Right lobe of liver (tissue), 6 donors: ENCODE results near the gene GPD1L. TPM values are rescaled to one million over a fixed set of nuclear protein-coding genes. Genes with fewer than 3 reads are reported as not detected.

ENCODE experiments used
- ATAC-seq, 4 donors: fragments of 200-7000 bp; cut with Tn5 transposase; one replicate each; pipeline ENCODE4 v1.9.1; 2020; ENCODE audit warnings: mild to moderate bottlenecking in 4 of 4, moderate library complexity in 4 of 4
- DNase-seq, 3 donors: peaks; one replicate each; pipeline ENCODE4 v3.0.0-alpha.2; 2020
- H3K27ac ChIP-seq, 3 donors: fragments of 200-600 bp; one replicate each; pipeline ENCODE4 v1.8.0; 2022
- H3K27me3 ChIP-seq, 2 donors: fragments of 200-600 bp; one replicate each; pipeline ENCODE4 v1.8.0; 2022
- H3K36me3 ChIP-seq, 4 donors: fragments of 200-600 bp; sonication (generic) in 1 of 4; one replicate each; pipeline versions ENCODE4 v1.5.1 to v1.8.0; 2017 to 2022; ENCODE audit warnings: control low read depth in 1 of 4
- H3K4me1 ChIP-seq, 4 donors: fragments of 200-600 bp; sonication (generic) in 1 of 4; one replicate each; pipeline versions ENCODE4 v1.5.1 to v1.8.0; 2017 to 2022; ENCODE audit warnings: control low read depth in 1 of 4
- H3K4me3 ChIP-seq, 3 donors: fragments of 200-600 bp; one replicate each; pipeline ENCODE4 v1.8.0; 2022
- H3K9me3 ChIP-seq, 4 donors: fragments of 200-600 bp; sonication (generic) in 1 of 4; one replicate each; pipeline versions ENCODE4 v1.5.1 to v1.8.0; 2017 to 2022; ENCODE audit warnings: control low read depth in 1 of 4
- CTCF ChIP-seq, 4 donors: fragments of 200-600 bp in 3 of 4; fragments of 450-650 bp in 1 of 4; IDR thresholded peaks; one replicate each; pipeline versions ENCODE4 v1.5.1 to v1.8.0; 2016 to 2022; ENCODE audit warnings: antibody characterized with exemption in 4 of 4, mild to moderate bottlenecking in 2 of 4
- POLR2A ChIP-seq: fragments of 450-650 bp; IDR thresholded peaks from one replicate; pipeline ENCODE4 v1.6.1; 2017; ENCODE audit warnings: antibody characterized with exemption, mild to moderate bottlenecking
- whole genome bisulfite sequencing: methylation state at CpG from one replicate; pipeline ENCODE4 v1.1.6; 2018; ENCODE audit warnings: low coverage, low lambda C conversion rate; ENCODE audit not compliant: insufficient coverage; ENCODE audit errors: missing lambda C conversion rate; 5-methylcytosine and 5-hydroxymethylcytosine counted together
- intact Hi-C, 2 donors: fragments of 100-400 bp; cut with DNase I; formaldehyde crosslinking; loops; one replicate each; pipeline versions ENCODE4 v1.11.2 to v1.14.1; 2022
- total RNA-seq, 6 experiments: library from RNA; depleted of rRNA in 2 of 6; stranded (reverse); fragments of >200 nt in 2 of 6; fragmentation: NEBNext Ultra II Directional in 3 of 6; extraction: Animal tissue kit (Norgen Biotek cat#: 25700) in 3 of 6; gene quantifications; one replicate each; pipeline versions ENCODE4 v1.1.0 to v1.2.4, GENCODE V29; 2016 to 2023
- donor health status: DM: no; HTN: yes; CAD: no.
- donor health status: DM: no; HTN: no; CAD: no.
- donor health status: DM: no; HTN: no; CAD: no.
- donor health status: DM: no; HTN: yes; CAD: no.
- donor health status: DM: no; HTN: yes; CAD: no.

Gene GPD1L
- total RNA-seq, 6 experiments from 2014 or later = 1.5 to 3.3 (median 2.6) TPM

DNA sequence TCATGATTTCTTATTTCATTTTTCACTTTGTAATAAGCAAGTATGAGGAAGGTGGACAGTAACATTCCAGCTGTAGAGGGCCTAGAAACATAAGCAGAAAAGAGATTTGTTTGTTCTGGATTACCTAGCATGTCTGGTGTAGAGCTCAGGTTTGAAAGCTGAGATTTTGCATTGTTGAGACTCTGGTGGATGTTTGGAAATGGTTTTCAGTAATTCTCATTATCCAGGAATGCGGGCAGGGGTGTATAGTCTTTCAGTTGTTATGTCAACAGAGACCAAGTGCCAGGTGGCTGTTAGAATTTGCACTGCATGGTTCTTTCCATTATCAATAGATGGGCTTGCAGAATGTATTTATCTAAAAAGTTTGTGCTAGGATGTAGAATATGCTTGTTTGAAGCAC, 10.9 kb downstream of the GPD1L start:
- H3K27me3 ChIP-seq = no peaks in the 10 kb centered on the region
- TF ChIP-seq CTCF (IDR thresholded peaks at IDR 0.05) (no peak), POLR2A (no peak)
- no peak for DNase-seq
- intact Hi-C loops = no loop called here
- no peak overlapping the region for H3K4me3 ChIP-seq
- WGBS = 88% methylated on average over 1 of the region's 1 CpG
- no peaks in the 10 kb centered on the region for H3K9me3 ChIP-seq
- no peaks in the 10 kb centered on the region for H3K36me3 ChIP-seq
- H3K4me1 ChIP-seq = no peaks in the 10 kb centered on the region
- no peak overlapping the region for H3K27ac ChIP-seq
- ATAC-seq = no peak

DNA sequence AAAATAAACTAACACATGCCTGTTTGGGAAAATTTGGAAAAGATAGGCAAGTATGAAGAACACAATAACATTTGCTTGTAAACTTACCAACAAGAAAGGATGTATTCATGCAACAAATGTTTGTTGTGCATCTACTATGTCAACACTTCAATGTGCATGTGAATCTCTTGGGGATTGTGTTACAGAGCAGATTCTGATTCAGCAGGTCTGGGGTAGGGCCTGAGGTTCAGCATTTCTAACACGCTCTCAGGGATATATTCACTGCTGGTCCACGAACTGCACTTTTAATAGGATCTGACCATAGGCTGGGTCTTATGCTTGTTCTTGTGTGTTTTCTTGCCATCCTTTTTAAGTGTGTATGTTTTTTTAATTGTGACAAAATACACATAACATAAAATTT, 11.8 kb downstream of the GPD1L start:
- H3K4me1 ChIP-seq = no peaks in the 10 kb centered on the region
- ATAC-seq (no peak), DNase-seq (no peak)
- no peaks in the 10 kb centered on the region for H3K36me3 ChIP-seq
- H3K9me3 ChIP-seq = no peaks in the 10 kb centered on the region
- TF ChIP-seq CTCF (IDR thresholded peaks at IDR 0.05) = no peak
- TF ChIP-seq POLR2A = no peak
- intact Hi-C loops = no loop called here
- H3K4me3 ChIP-seq = no peak overlapping the region
- no peak overlapping the region for H3K27ac ChIP-seq
- no peaks in the 10 kb centered on the region for H3K27me3 ChIP-seq
- 100% methylated on average over 2 of the region's 2 CpGs for WGBS

DNA sequence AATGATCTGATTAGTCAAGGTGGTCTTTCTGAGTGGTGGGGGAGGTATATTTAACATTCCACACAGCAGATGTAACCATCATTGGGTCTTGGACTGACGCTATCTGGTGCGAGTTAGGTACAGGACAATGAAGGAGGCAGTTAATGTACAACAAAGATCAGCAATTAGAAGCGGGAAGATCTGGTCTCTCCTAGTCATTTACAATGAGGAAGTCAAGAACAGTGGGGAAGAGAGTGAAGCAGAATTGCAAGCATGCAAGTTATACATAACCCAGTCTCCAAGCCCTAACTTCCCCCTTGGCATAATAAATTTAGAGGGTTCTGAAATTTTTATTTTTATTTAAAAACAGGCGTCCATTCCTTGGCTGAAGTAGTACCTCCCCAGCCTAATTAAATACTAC, 14.1 kb downstream of the GPD1L start:
- Histone ChIP-seq H3K36me3 (no peaks in the 10 kb centered on the region), H3K4me3 (no peak overlapping the region), H3K27ac (no peak overlapping the region), H3K9me3 (no peaks in the 10 kb centered on the region), H3K27me3 (no peaks in the 10 kb centered on the region), H3K4me1 (no peaks in the 10 kb centered on the region)
- DNase-seq (no peak), ATAC-seq (peak in 3 of 4 donors; percentile 38 to 65 (median 49))
- 75% methylated on average over 4 of the region's 4 CpGs for WGBS
- intact Hi-C loops = no loop called here
- TF ChIP-seq CTCF (IDR thresholded peaks at IDR 0.05) = no peak
- no peak for TF ChIP-seq POLR2A

DNA sequence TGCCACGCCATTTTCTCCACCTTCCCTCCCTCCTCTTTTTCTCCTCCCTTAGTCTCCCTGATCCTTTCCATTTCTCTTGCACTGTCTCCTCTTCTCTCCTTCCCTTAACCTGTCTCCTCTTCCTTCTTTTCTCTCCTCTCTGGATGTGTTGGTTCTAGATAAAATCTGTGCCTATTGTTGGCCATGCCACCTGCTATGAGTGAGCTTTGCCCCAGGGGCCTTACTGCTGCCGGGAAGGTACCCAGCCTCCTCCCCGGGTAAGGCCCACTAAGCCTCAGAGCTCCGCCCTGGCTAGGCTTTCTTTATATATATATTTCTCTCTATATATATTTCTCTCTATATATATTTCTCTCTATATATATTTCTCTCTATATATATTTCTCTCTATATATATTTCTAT, 14.7 kb downstream of the GPD1L start:
- WGBS = 67% methylated on average over 3 of the region's 4 CpGs

More for the DNA sequence above, 14.7 kb downstream of the GPD1L start:
- Histone ChIP-seq H3K4me3 (no peak overlapping the region), H3K9me3 (no peaks in the 10 kb centered on the region), H3K27ac (no peak overlapping the region), H3K36me3 (no peaks in the 10 kb centered on the region), H3K4me1 (no peaks in the 10 kb centered on the region), H3K27me3 (no peaks in the 10 kb centered on the region)
- TF ChIP-seq CTCF (IDR thresholded peaks at IDR 0.05) = no peak
- no peak for TF ChIP-seq POLR2A
- DNase-seq = no peak
- no peak for ATAC-seq
- intact Hi-C loops = no loop called here
